HG03442 (cell line): ENCODE data around the gene KRT34.
"Not testable (repeated sequence)": the region's sequence is repeated elsewhere in the genome, so short reads cannot be mapped to it uniquely, and the experiment has no call there.

ENCODE experiments used
- ATAC-seq: cut with Tn5 transposase; IDR thresholded peaks from one replicate; pipeline ENCODE4 v1.9.1; 2021; ENCODE audit warnings: mild to moderate bottlenecking, moderate library complexity; ENCODE audit not compliant: unreplicated experiment

Gene KRT34

GRCh38 chr17:41367426-41368075, 14.6 kb downstream of the KRT34 start:
- ATAC-seq = no peak

- ATAC-seq = no peak
These were observed 16.0 kb downstream of the KRT34 start for GRCh38 chr17:41366070-41366469.

- no peak for ATAC-seq
These were observed 18.2 kb downstream of the KRT34 start for GRCh38 chr17:41363881-41364280.

- ATAC-seq = no peak
These were observed 21.7 kb downstream of the KRT34 start for GRCh38 chr17:41360296-41360995.

GRCh38 chr17:41354536-41354935, 27.6 kb downstream of the KRT34 start:
- ATAC-seq = no peak

- no peak for ATAC-seq
These were observed 29.3 kb downstream of the KRT34 start for GRCh38 chr17:41352597-41353366.

GRCh38 chr17:41351177-41351576, 30.9 kb downstream of the KRT34 start:
- no peak for ATAC-seq

- not testable (repeated sequence) for ATAC-seq
These were observed 31.7 kb downstream of the KRT34 start, which contains the start of gene KRT33A for GRCh38 chr17:41350381-41350878. TSS of gene KRT33A (minus strand) at chr17:41350828. CDS start at chr17:41350767, 61 bp downstream.

GRCh38 chr17:41347869-41348760, 34.0 kb downstream of the KRT34 start:
- no peak for ATAC-seq

- not testable (repeated sequence) for ATAC-seq
These were observed 35.7 kb downstream of the KRT34 start for GRCh38 chr17:41346421-41346820.

GRCh38 chr17:41345992-41346391, 36.1 kb downstream of the KRT34 start:
- no peak for ATAC-seq

GRCh38 chr17:41343029-41343428, 39.1 kb downstream of the KRT34 start:
- ATAC-seq = no peak

GRCh38 chr17:41340934-41341861, 40.9 kb downstream of the KRT34 start:
- ATAC-seq = no peak

GRCh38 chr17:41340494-41340893, 41.6 kb downstream of the KRT34 start:
- ATAC-seq = no peak

GRCh38 chr17:41339571-41340172, 42.4 kb downstream of the KRT34 start:
- no peak for ATAC-seq

- ATAC-seq = no peak
These were observed 43.1 kb downstream of the KRT34 start for GRCh38 chr17:41338961-41339485.

GRCh38 chr17:41335747-41336146, 46.4 kb downstream of the KRT34 start:
- no peak for ATAC-seq

GRCh38 chr17:41334385-41335305, 47.5 kb downstream of the KRT34 start:
- ATAC-seq = no peak
